H1 (cell line): ENCODE data around the gene LRRN1.

Experiments
- CHD1 ChIP-seq: IDR thresholded peaks from 2 replicates; pipeline ENCODE4 v1.6.1; 2012; ENCODE audit warnings: low read depth, low read length, improper control_type of control experiment
- CTCF ChIP-seq, 3 experiments: IDR thresholded peaks; 1 replicate in 2 of 3; 2 replicates in 1 of 3; pipeline versions ENCODE4 v1.5.1 to v1.6.1; 2011; ENCODE audit warnings: low read length in 3 of 3, mild to moderate bottlenecking in 3 of 3, inconsistent platforms in 2 of 3, low read depth in 1 of 3, moderate library complexity in 1 of 3; ENCODE audit not compliant: insufficient read depth in 1 of 3; ENCODE audit errors: control extremely low read depth in 1 of 3
- SP1 ChIP-seq: IDR thresholded peaks from 2 replicates; pipeline ENCODE4 v1.6.1; 2011; ENCODE audit warnings: low read depth, low read length

GRCh38 chr3:3881050-3881449 is 81.8 kb downstream of the LRRN1 start:
- no peak for TF ChIP-seq CTCF (IDR thresholded peaks at IDR 0.05; ENCODE audit: control extremely low read depth in 1 of 3, insufficient read depth in 1 of 3, low read depth in 1 of 3, low read length in 3 of 3)
- no peak for TF ChIP-seq CHD1
- no peak for TF ChIP-seq SP1
